HepG2 (cell line): ENCODE measurements around the gene MLLT10. TPM values are rescaled to one million over a fixed set of nuclear protein-coding genes. Genes with fewer than 3 reads are reported as not detected.

ENCODE experiments used
- ATF7-NPFF ChIP-seq: sonication (generic); formaldehyde crosslinking; IDR thresholded peaks from 2 replicates; pipeline ENCODE4 v1.8.1; 2023; ENCODE audit warnings: mild to moderate bottlenecking, low read depth, missing genetic modification reagents, moderate library complexity
- CREB1 ChIP-seq, 2 experiments: fragments of 450-650 bp in 1 of 2; IDR thresholded peaks; 2 replicates each; pipeline ENCODE4 v1.6.1; 2016 to 2017; ENCODE audit warnings: control low read depth in 1 of 2, mild to moderate bottlenecking in 1 of 2, missing compliant biosample characterization in 1 of 2, missing genetic modification characterization in 1 of 2
- CREB3 ChIP-seq: sonication (generic); formaldehyde crosslinking; IDR thresholded peaks from 2 replicates; pipeline ENCODE4 v1.5.0; 2020; ENCODE audit warnings: missing genetic modification reagents
- GMEB1 ChIP-seq: sonication (generic); formaldehyde crosslinking; IDR thresholded peaks from 2 replicates; pipeline ENCODE4 v1.5.1; 2020; ENCODE audit warnings: missing genetic modification reagents, mild to moderate bottlenecking, borderline replicate concordance
- HHEX ChIP-seq: IDR thresholded peaks from 2 replicates; pipeline ENCODE4 v1.6.1; 2016; ENCODE audit warnings: control low read depth
- HOXD1 ChIP-seq: sonication (generic); formaldehyde crosslinking; IDR thresholded peaks from 2 replicates; pipeline ENCODE4 v1.5.0; 2020; ENCODE audit warnings: missing genetic modification reagents
- NR2F6 ChIP-seq, 2 experiments: IDR thresholded peaks; 2 replicates each; pipeline ENCODE4 v1.6.1; 2016; ENCODE audit warnings: antibody characterized with exemption in 1 of 2, mild to moderate bottlenecking in 1 of 2
- PBX2 ChIP-seq: IDR thresholded peaks from 2 replicates; pipeline ENCODE4 v1.6.1; 2016; ENCODE audit warnings: control low read depth
- RCOR2 ChIP-seq: IDR thresholded peaks from 2 replicates; pipeline ENCODE4 v1.6.1; 2016; ENCODE audit warnings: missing biosample characterization, missing genetic modification reagents
- THRA ChIP-seq: sonication (generic); formaldehyde crosslinking; IDR thresholded peaks from 2 replicates; pipeline ENCODE4 v1.4.0; 2020; ENCODE audit warnings: missing genetic modification reagents, borderline replicate concordance
- ZBTB3 ChIP-seq: sonication (generic); formaldehyde crosslinking; IDR thresholded peaks from 2 replicates; pipeline ENCODE4 v1.4.0; 2020; ENCODE audit warnings: low read depth, mild to moderate bottlenecking, moderate library complexity, missing genetic modification reagents, borderline replicate concordance
- ZBTB4 ChIP-seq: sonication (generic); formaldehyde crosslinking; IDR thresholded peaks from 2 replicates; pipeline ENCODE4 v1.4.0; 2020; ENCODE audit warnings: missing genetic modification reagents, mild to moderate bottlenecking, borderline replicate concordance
- ZNF441 ChIP-seq: sonication (generic); formaldehyde crosslinking; IDR thresholded peaks from 2 replicates; pipeline ENCODE4 v1.7.0; 2021; ENCODE audit warnings: missing genetic modification reagents, borderline replicate concordance
- ZNF501 ChIP-seq: sonication (generic); formaldehyde crosslinking; IDR thresholded peaks from 2 replicates; pipeline ENCODE4 v1.5.1; 2020; ENCODE audit warnings: mild to moderate bottlenecking, moderate library complexity, missing genetic modification reagents
- ZNF704 ChIP-seq: sonication (generic); formaldehyde crosslinking; IDR thresholded peaks from 2 replicates; pipeline ENCODE4 v1.8.1; 2023; ENCODE audit warnings: mild to moderate bottlenecking, inconsistent platforms, moderate library complexity, missing genetic modification reagents, borderline replicate concordance
- ZNF709 ChIP-seq: sonication (generic); formaldehyde crosslinking; IDR thresholded peaks from 2 replicates; pipeline ENCODE4 v1.5.0; 2020; ENCODE audit warnings: mild to moderate bottlenecking, missing genetic modification reagents
- ZSCAN21 ChIP-seq: sonication (generic); formaldehyde crosslinking; IDR thresholded peaks from 2 replicates; pipeline ENCODE4 v1.8.0; 2022; ENCODE audit warnings: mild to moderate bottlenecking, missing genetic modification reagents, moderate library complexity, borderline replicate concordance
- ZSCAN9 ChIP-seq: IDR thresholded peaks from 2 replicates; pipeline ENCODE4 v1.6.1; 2016; ENCODE audit warnings: borderline replicate concordance
- polyA plus RNA-seq, 8 experiments: library from polyadenylated mRNA; depleted of rRNA in 3 of 8; stranded (reverse) in 7 of 8; unstranded in 1 of 8; fragments of >200 nt; fragmentation: Illumina TruSeq in 4 of 8; extraction: Trizol in 4 of 8; gene quantifications; 2 replicates each; pipeline versions ENCODE4 v1.2.1 to v1.2.3, GENCODE V29; 2011 to 2016; ENCODE audit warnings: low read depth in 4 of 8, missing spikeins in 1 of 8, mixed read lengths in 1 of 8; ENCODE audit not compliant: insufficient read depth in 1 of 8
- total RNA-seq, 5 experiments: library from RNA; depleted of rRNA; stranded (reverse); fragments of >200 nt; fragmentation: Illumina TruSeq; extraction: Trizol; gene quantifications; 2 replicates each; pipeline ENCODE4 v1.2.3, GENCODE V29; 2016; ENCODE audit warnings: low read depth in 1 of 5

MLLT10 gene
- total and polyA plus RNA-seq, 2 of the 13 experiments (the other 11 are each of a cell fraction or from before 2014, with no cell fraction given), result 51.3 to 84.1 TPM

- TF ChIP-seq NR2F6 (IDR thresholded peaks at IDR 0.05), result no peak
- 0 out of 2 replicates have a peak, but pooled peaks have one; percentile 5 for TF ChIP-seq NR2F6 (CRISPR knock-in tag; IDR thresholded peaks at IDR 0.05)
- TF ChIP-seq ZNF704 (CRISPR knock-in tag), result 0 out of 2 replicates have a peak, but pooled peaks have one; percentile 24
- peak; percentile 86; the same call in 1 of the 2 replicates for TF ChIP-seq HOXD1 (CRISPR knock-in tag)
- peak; percentile 73 for TF ChIP-seq ZNF501 (CRISPR knock-in tag)
- no peak for TF ChIP-seq HHEX (CRISPR knock-in tag)
- peak; percentile 69; the same call in 1 of the 2 replicates for TF ChIP-seq ZNF441 (CRISPR knock-in tag)
- TF ChIP-seq THRA (CRISPR knock-in tag), result peak; percentile 24; the same call in 1 of the 2 replicates
- no peak for TF ChIP-seq ZBTB3 (CRISPR knock-in tag)
- TF ChIP-seq ZSCAN21 (CRISPR knock-in tag), result peak; percentile 38; the same call in 1 of the 2 replicates
- TF ChIP-seq GMEB1 (CRISPR knock-in tag), result peak; percentile 53
- TF ChIP-seq CREB3 (CRISPR knock-in tag), result peak; percentile 53; the same call in 1 of the 2 replicates
- no peak for TF ChIP-seq RCOR2
- 0 out of 2 replicates have a peak, but pooled peaks have one; percentile 42 for TF ChIP-seq ZSCAN9
- TF ChIP-seq ZBTB4 (CRISPR knock-in tag), result no peak
- TF ChIP-seq ZNF709 (CRISPR knock-in tag), result no peak
- TF ChIP-seq ATF7-NPFF (CRISPR knock-in tag), result peak; percentile 48; the same call in 1 of the 2 replicates
- no peak for TF ChIP-seq PBX2 (CRISPR knock-in tag)
- TF ChIP-seq CREB1 (IDR thresholded peaks at IDR 0.05), result no peak
- TF ChIP-seq CREB1 (CRISPR knock-in tag; IDR thresholded peaks at IDR 0.05), result no peak
Measured at GRCh38 chr10:21526860-21527597, 7.0 kb upstream of the MLLT10 start (continued).
